K562 (cell line): ENCODE data around the gene STK16. TPM values are rescaled to one million over a fixed set of nuclear protein-coding genes. Genes with fewer than 3 reads are reported as not detected.

ENCODE experiments used
- ATAC-seq: fragments of 200-7000 bp; cut with Tn5 transposase; 3 replicates; pipeline ENCODE4 v1.9.1; 2020; ENCODE audit warnings: moderate library complexity
- BruUV-seq: library from RNA; stranded (reverse); fragments of 400-500 nt; replicated peaks from 2 replicates; lab custom pipeline; 2021; lab: Mats Ljungman, UMichigan
- CTCF ChIA-PET: fragments of 300-600 bp; formaldehyde crosslinking; extraction: SDS; loops from one replicate; lab custom pipeline; 2021; ENCODE audit warnings: low intra/inter-chr PET ratio; lab: Yijun Ruan, JAX
- POLR2A ChIA-PET: fragments of 300-600, 350-650 bp; sonication (Branson Sonifier 250); formaldehyde crosslinking; extraction: SDS; loops from one replicate; lab custom pipeline; 2021; ENCODE audit warnings: antibody characterized with exemption, inconsistent platforms; lab: Yijun Ruan, JAX
- DNase-seq, 4 experiments: peaks; one replicate each; pipeline versions ENCODE4 v3.0.0 to v3.0.0-alpha.2; 2011 to 2018; ENCODE audit warnings: low spot score in 3 of 4, mixed read lengths in 3 of 4; ENCODE audit errors: extremely low read depth in 1 of 4
- FAIRE-seq: peaks from 2 replicates; lab custom pipeline; 2011; peaks lifted over from hg19 to GRCh38; lab: Jason Lieb, UNC
- H2AFZ ChIP-seq: 2 replicates; pipeline ENCODE4 v1.6.0; 2011; ENCODE audit warnings: low read depth, low read length, control low read depth, inconsistent platforms
- H3K27ac ChIP-seq: fragments of 200-600 bp; 3 replicates; pipeline ENCODE4 v1.8.0; 2011; ENCODE audit warnings: low read depth, mild to moderate bottlenecking, control low read depth, inconsistent platforms, low read length, moderate library complexity, mixed read lengths; ENCODE audit errors: extremely low read depth
- H3K27me3 ChIP-seq, 2 experiments: fragments of 300-600 bp in 1 of 2; 2 replicates in 1 of 2; 3 replicates in 1 of 2; pipeline versions ENCODE4 v1.6.0 to v1.8.0; 2011; ENCODE audit warnings: inconsistent platforms in 2 of 2, low read length in 2 of 2, mild to moderate bottlenecking in 1 of 2, mixed read lengths in 1 of 2, moderate library complexity in 1 of 2; ENCODE audit not compliant: control insufficient read depth in 2 of 2, insufficient read depth in 2 of 2
- H3K36me3 ChIP-seq: fragments of 300-600 bp; 3 replicates; pipeline ENCODE4 v1.8.0; 2011; ENCODE audit warnings: mild to moderate bottlenecking, low read length, inconsistent platforms; ENCODE audit not compliant: control insufficient read depth, insufficient read depth
- H3K4me1 ChIP-seq, 2 experiments: fragments of 200-600 bp in 1 of 2; replicated peaks in 1 of 2; 2 replicates in 1 of 2; 3 replicates in 1 of 2; pipeline versions ENCODE4 v1.5.1 to v1.8.0; 2011; ENCODE audit warnings: inconsistent platforms in 2 of 2, low read length in 2 of 2, mild to moderate bottlenecking in 1 of 2, mixed read lengths in 1 of 2, moderate library complexity in 1 of 2; ENCODE audit not compliant: control insufficient read depth in 2 of 2, insufficient read depth in 2 of 2
- H3K4me2 ChIP-seq: 2 replicates; pipeline ENCODE4 v1.6.1; 2011; ENCODE audit warnings: low read length, control low read depth, inconsistent platforms, mixed read lengths; ENCODE audit not compliant: insufficient read depth
- H3K4me3 ChIP-seq: fragments of 200-600 bp; sonication (generic), shearing (Covaris generic); 2 replicates; pipeline ENCODE4 v1.5.1; 2016; ENCODE audit warnings: control low read depth, inconsistent platforms
- H3K79me2 ChIP-seq: fragments of 200-600 bp; 3 replicates; pipeline ENCODE4 v1.8.0; 2011; ENCODE audit warnings: low read length, inconsistent platforms; ENCODE audit not compliant: control insufficient read depth, insufficient read depth
- H3K9ac ChIP-seq, 2 experiments: 2 replicates each; pipeline versions ENCODE4 v1.6.0 to v1.6.1; 2011; ENCODE audit warnings: low read depth in 2 of 2, low read length in 2 of 2, control low read depth in 1 of 2, inconsistent platforms in 1 of 2, mild to moderate bottlenecking in 1 of 2, mixed read lengths in 1 of 2; ENCODE audit not compliant: insufficient read depth in 1 of 2
- H3K9me1 ChIP-seq: one replicate; pipeline ENCODE4 v1.6.0; 2011; ENCODE audit warnings: inconsistent platforms, mild to moderate bottlenecking, low read length, moderate library complexity; ENCODE audit not compliant: control insufficient read depth, insufficient read depth
- H3K9me3 ChIP-seq: replicated peaks from 2 replicates; pipeline ENCODE4 v1.5.1; 2011; ENCODE audit warnings: low read depth, low read length, inconsistent platforms; ENCODE audit not compliant: control insufficient read depth, insufficient read depth
- H4K20me1 ChIP-seq: replicated peaks from 2 replicates; pipeline ENCODE4 v1.6.1; 2011; ENCODE audit warnings: low read length, inconsistent platforms, mixed read lengths; ENCODE audit not compliant: control insufficient read depth, insufficient read depth
- ETV5 ChIP-seq: sonication (generic); formaldehyde crosslinking; IDR thresholded peaks from 2 replicates; pipeline ENCODE4 v1.4.0; 2020; ENCODE audit warnings: low read depth, mild to moderate bottlenecking, missing genetic modification reagents
- KAT8 ChIP-seq: fragments of 450-650 bp; IDR thresholded peaks from 2 replicates; pipeline ENCODE4 v1.6.1; 2016; ENCODE audit warnings: low read depth, mild to moderate bottlenecking
- KLF16 ChIP-seq: IDR thresholded peaks from 2 replicates; pipeline ENCODE4 v1.6.1; 2016; ENCODE audit warnings: antibody characterized with exemption
- POLR2G ChIP-seq: fragments of 200-400 bp; formaldehyde crosslinking; IDR thresholded peaks from 2 replicates; pipeline ENCODE4 v1.6.1; 2017; ENCODE audit warnings: low read depth, mild to moderate bottlenecking, antibody characterized with exemption, low read length, moderate library complexity
- STAT5A ChIP-seq: IDR thresholded peaks from 2 replicates; pipeline ENCODE4 v1.6.1; 2012; ENCODE audit warnings: low read length, inconsistent platforms, borderline replicate concordance
- TSHZ1 ChIP-seq: fragments of 250-450 bp; sonication (Bioruptor Pico); IDR thresholded peaks from 2 replicates; pipeline ENCODE4 v1.4.0; 2020; ENCODE audit warnings: mild to moderate bottlenecking, moderate library complexity
- WGBS: fragments of 100-300 bp; shearing (Covaris generic); methylation state at CpG from one replicate; pipeline ENCODE4 v1.1.6; 2016; ENCODE audit warnings: low coverage, mixed read lengths; ENCODE audit not compliant: insufficient coverage; ENCODE audit errors: missing lambda C conversion rate; 5-methylcytosine and 5-hydroxymethylcytosine counted together
- in situ Hi-C: fragments of 300-500 bp; cut with MboI; formaldehyde crosslinking; loops from 4 replicates; pipeline ENCODE4 v1.15.0; 2018; ENCODE audit warnings: inconsistent platforms, mixed read lengths
- intact Hi-C: fragments of 100-400 bp; cut with micrococcal nuclease; formaldehyde crosslinking; loops from 2 replicates; pipeline ENCODE4 v1.14.2; 2022
- polyA plus RNA-seq, 8 experiments: library from polyadenylated mRNA; depleted of rRNA in 4 of 8; stranded (reverse) in 5 of 8; unstranded in 3 of 8; fragments of >200 nt; fragmentation: Nextera tagmentation in 2 of 8; fragmentation: Illumina TruSeq in 1 of 8; extraction: Ambion mirVana in 2 of 8; extraction: Trizol in 1 of 8; gene quantifications; 2 replicates each; pipeline versions ENCODE4 v1.2.1 to v1.2.3, GENCODE V29; 2011 to 2014; ENCODE audit warnings: inconsistent platforms in 1 of 8, missing spikeins in 1 of 8
- total RNA-seq, 7 experiments: library from RNA; depleted of rRNA in 6 of 7; stranded (reverse); fragments of >200 nt in 6 of 7; fragmentation: Illumina TruSeq in 2 of 7; extraction: Trizol in 2 of 7; gene quantifications; 2 replicates each; pipeline versions ENCODE4 v1.2.1 to v1.2.3, GENCODE V29; 2011 to 2021; ENCODE audit warnings: low replicate concordance in 1 of 7

The STK16 gene
- total and polyA plus RNA-seq, 9 of the 15 experiments (the other 6 are each of a cell fraction or from before 2014, with no cell fraction given), result 5.4 to 36.2 (median 17.8) TPM

- H3K36me3 ChIP-seq, result peaks cover 66% of the 10 kb centered on the region; the same call in 2 of the 3 replicates
- H3K9ac ChIP-seq, result peak overlapping the region in 1 of 2 experiments; percentile 42; a peak in 1 of 4 replicates
- no peak overlapping the region for H3K27ac ChIP-seq
- peaks cover 11% of the 10 kb centered on the region; the same call in 1 of the 2 replicates for H4K20me1 ChIP-seq
- no peak overlapping the region for H2AFZ ChIP-seq
- no peaks in the 10 kb centered on the region for H3K9me1 ChIP-seq
- no peaks in the 10 kb centered on the region for H3K79me2 ChIP-seq
- in situ Hi-C loops, result loop anchor here (5.0 kb wide), 1 partner anchor 37 kb away; the partner anchor contains the start of gene SLC23A3
- ChIA-PET POLR2A (interaction anchor here (0.7 kb wide), 1 partner anchor 38 kb away, joined by 3 read pairs; no protein-coding TSS in a partner anchor), CTCF (no interaction called here)
- BruUV-seq, result no TSS peak
- 81% methylated on average over 9 of the region's 18 CpGs for WGBS
- no peaks in the 10 kb centered on the region for H3K9me3 ChIP-seq
- no peaks in the 10 kb centered on the region for H3K27me3 ChIP-seq
- ATAC-seq (no peak), FAIRE-seq (no peak), DNase-seq (no peak)
- no peak overlapping the region for H3K4me2 ChIP-seq
- intact Hi-C loops, result no loop called here
- H3K4me1 ChIP-seq, result peaks cover 16 to 17% of the 10 kb centered on the region in 2 experiments; a peak in 4 of 5 replicates
- TF ChIP-seq POLR2G, result 0 out of 2 replicates have a peak, but pooled peaks have one; percentile 14
- TF ChIP-seq STAT5A, result no peak
- TF ChIP-seq ETV5 (CRISPR knock-in tag), result no peak
- no peak for TF ChIP-seq KLF16
- TF ChIP-seq KAT8, result no peak
- no peak for TF ChIP-seq TSHZ1 (CRISPR knock-in tag)
- H3K4me3 ChIP-seq, result no peak overlapping the region
Measured at GRCh38 chr2:219209236-219210195, 35.8 kb upstream of the STK16 start.
